Suppressor macrophage treated with lipopolysaccharide for 1 hour (primary cell): ENCODE data around the gene EPS8L1.
A peak's percentile ranks its signal among the peaks of the same experiment; 100 is the strongest.
"Not testable (repeated sequence)": the region's sequence is repeated elsewhere in the genome, so short reads cannot be mapped to it uniquely, and the experiment has no call there.

Experiments used
- DNase-seq, 3 donors: peaks; one replicate each; pipeline ENCODE4 v3.0.0-alpha.2; 2020 to 2022

Gene EPS8L1

DNA sequence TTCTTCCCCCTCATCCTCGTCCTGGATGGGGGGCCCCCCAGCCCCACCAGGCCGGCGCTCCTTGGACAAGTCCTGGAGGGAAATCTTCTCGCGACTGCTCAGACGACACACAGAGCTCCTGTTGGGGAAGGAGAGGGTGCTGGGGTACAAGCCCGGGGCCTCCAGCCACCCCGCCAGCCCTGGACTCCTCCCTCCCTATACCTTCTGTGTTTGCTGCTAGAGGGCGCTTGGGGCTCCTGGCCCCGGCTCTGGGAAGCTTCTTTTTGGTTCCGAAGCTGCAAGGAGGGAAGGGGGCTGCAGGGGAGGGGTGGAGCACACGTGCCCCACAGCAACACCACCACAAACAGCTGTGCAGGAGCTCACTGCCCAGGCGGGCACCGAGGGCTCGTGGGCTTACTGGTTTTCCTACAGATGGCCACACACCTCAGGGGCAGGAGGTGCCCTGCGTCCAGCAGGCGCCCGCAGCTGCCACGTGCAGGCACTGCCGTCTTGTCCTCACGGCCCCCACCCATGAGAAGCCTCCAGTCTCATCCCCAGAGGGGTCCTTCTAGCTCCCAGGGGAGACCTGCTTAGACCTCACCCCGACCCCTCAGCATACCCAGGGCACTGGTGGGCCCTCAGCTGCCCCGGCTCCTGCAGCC, 20.5 kb downstream of the EPS8L1 start:
- no peak for DNase-seq

DNA sequence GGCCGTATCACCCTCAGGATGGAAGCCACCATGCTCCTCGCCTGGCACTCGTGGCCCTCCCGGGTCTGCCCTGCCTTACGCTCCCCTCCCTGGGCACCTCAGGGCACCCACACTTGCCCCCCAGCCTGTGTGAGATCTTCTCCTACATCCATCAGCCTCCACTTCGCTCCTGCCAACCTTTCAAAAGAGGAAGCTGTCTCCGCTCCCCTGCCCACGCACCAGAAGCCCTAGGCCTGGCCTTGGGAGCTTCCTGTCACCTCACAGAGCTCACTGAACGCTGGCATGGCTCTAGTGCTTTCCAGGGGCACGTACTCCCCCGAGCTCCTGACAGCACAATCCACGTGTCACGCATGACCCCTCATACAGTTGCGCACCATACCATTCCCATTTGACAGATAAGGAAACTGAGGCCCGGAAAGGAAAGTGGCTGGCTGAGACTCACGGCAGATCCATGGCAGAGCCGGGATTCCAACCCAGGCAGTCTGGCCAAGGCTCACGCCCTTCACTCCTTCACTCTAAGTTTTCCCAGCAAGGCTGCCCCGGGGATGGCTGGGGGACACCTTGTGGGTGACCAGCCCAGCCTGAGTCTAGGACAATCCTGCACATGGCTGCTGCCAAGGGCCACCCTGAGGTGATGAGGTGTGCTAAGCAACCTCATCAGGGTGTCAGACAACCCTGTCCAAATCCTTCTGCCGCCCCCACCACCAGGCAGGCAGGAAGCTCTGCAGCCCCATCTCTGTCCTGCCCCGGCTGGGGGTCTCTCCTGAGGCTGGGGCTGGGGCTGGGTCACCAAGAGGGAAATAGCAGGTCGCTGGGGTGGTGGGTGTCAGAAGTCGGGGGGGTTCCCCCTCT, 22.4 kb downstream of the EPS8L1 start:
- DNase-seq = peak; percentile 84 to 92 (median 88)

DNA sequence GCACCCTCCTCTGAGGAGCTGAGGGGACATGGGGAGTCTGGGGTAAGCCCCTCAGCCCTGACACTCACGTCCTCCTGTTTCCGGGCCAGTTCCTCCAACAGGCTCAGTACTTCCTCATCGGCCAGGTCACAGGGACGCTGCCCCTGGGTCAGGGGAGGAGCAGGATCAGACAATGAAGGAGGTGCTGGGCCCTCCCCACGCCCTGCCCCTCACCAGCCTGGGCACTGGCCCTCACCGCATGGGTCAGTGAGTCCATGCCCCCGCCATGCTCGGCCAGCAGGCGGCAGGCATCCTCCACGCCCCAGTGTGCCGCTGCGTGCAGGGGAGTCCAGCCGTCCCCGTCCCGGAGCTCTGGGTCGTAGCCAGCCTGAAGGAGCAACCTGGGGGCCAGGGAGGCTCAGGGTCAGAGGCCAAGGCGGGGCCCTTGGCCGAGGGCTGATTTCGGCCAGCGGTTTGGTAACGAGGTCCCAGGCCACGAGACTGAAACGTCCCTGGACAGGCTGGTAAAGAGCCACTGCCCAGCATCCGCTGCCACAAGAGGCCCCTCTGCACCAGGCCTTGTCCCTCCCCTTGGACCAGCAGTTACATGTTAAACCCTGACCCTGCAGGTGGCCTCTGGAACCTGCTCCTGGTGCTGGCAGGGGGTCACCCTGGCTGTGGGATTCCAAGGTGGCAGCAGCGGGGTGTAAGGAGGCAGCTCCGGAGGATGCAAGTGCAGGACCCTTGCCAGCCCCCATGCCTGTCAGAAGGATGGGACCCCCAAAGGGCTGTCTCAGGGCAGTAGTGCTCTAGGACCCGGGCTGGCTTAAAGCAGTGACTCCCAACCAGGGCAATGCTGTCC, 23.3 kb downstream of the EPS8L1 start:
- peak; percentile 57 to 70 (median 70) for DNase-seq

DNA sequence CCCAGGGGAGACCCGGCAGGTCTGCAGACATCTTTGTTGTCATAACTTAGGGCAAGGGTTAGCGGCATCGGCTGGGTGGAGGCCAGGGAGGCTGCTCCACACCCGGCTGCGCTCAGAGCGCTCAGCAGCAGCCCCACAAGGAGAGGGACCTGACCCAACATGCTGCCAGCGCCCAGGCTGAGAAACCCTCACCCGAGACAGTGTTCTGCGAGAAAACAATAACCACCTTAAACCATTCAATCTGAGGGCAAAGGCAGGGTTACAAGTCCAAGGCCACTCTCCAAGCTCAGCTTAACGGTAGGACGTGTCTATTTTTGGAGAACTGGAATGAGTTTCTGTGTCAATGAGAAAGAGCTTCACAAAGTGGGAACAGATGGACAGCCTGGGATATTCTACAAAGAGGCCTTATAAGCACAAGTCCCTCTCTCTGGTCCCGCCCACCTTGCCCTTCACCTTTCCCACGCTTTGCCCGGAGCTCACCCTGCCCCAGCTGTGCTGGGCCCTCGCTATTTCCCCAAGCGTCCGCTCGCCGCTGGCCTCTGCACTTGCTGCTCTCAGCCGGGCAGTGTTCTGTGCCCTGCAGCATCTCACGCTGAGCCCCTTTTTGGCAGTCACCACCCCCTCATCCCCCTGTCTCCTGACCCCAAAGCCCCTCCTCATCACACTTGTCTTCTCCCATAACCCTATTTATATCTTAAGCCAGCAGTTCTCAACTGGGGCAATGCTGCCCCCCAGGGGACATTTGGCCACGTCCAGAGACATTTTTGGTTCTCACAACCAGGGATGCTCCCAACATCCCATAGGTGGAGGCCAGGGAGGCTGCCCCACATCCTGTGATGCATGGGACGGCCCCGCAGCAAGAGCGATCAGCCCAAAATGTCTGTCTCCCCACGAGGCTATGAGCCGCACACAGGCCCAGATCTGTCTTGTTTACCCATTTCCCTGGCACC, 24.2 kb downstream of the EPS8L1 start:
- peak; percentile 29 to 47 (median 44) for DNase-seq

DNA sequence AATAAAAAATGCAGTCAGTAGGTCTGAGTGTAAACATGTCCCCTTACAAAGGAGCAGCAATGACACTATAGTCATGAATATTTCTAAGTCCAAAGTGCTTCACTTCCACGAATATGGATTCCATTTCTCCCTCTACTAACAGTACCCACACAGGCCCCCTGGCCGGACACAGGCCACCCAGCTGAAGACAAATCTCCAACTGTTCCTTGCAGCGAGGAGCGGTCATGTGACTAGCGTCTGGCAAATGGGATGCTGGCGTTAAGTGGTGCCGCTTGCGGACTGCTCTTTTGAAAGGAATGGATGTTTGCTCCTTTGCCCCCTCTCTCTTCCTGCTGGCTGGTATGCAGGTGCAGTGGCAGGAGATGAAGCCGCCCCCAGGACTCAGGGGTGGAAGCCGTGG, 25.6 kb downstream of the EPS8L1 start:
- DNase-seq = no peak

DNA sequence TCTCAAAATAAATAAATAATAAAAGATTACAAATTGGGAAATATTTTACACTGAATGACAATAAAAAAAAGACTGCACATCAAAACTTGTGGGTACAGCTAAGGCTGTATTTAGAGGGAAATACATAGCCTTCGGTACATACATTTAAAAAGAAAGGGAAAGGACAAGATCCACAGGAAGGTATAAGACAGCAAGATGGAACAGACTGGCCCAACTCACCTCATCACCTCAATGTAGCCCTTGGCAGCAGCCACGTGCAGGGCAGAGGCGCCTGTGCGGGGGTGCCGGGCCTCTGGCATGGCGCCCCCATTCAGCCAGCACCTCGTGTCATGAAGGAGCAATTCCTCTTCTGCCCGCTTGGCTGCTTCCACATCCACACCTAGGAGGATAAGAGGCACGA, 27.5 kb downstream of the EPS8L1 start:
- DNase-seq = no peak

DNA sequence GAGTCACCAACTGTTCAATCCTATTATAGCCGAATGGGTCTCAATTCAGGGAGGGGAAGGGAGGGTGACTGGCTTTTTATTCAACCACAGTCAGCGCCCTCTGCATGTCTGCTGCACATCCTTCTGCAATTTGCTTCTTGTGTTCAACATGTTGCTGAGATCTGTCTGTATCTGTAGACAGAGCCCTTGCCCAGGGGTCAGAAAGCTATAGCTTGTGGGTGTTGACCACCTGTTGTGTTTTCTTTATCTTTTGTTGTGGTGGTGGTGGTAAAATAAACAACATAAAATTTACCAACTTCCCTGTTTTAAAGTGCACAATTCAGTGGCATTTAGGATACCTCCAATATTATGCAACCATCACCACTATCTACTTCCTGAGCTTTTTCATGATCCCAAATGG, 29.6 kb downstream of the EPS8L1 start:
- no peak for DNase-seq

DNA sequence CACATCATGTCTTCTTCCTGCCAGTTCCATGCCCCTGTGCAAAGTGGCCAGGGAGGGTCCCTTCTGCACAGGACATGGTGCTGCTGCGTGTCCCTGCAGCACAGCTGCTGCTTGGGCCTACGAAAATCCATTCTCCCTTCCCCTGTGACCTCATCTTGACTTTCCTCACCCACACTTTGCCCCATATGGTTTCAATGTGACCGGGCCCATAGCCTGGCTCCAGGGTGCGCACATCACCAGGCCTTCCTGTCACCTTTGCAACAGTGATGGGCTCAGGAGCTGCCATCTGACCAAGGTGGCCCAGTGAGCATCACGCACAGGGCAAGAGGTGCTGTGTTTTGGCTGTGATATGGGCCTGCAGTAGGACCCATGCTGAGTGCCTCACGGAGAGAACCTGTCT, 30.9 kb downstream of the EPS8L1 start:
- DNase-seq = no peak

DNA sequence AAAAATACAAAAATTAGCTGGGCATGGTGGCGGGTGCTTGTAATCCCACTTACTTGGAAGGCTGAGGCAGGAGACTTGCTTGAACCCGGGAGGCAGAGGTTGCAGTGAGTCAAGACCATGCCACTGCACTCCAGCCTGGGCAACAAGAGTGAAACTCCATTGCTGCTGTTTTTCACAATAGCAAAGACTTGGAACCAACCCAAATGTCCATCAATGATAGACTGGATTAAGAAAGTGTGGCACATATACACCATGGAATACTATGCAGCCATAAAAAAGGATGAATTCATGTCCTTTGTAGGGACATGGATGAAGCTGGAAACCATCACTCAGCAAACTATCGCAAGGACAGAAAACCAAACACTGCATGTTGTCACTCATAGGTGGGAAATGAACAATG, 31.6 kb downstream of the EPS8L1 start:
- not testable (repeated sequence) for DNase-seq

DNA sequence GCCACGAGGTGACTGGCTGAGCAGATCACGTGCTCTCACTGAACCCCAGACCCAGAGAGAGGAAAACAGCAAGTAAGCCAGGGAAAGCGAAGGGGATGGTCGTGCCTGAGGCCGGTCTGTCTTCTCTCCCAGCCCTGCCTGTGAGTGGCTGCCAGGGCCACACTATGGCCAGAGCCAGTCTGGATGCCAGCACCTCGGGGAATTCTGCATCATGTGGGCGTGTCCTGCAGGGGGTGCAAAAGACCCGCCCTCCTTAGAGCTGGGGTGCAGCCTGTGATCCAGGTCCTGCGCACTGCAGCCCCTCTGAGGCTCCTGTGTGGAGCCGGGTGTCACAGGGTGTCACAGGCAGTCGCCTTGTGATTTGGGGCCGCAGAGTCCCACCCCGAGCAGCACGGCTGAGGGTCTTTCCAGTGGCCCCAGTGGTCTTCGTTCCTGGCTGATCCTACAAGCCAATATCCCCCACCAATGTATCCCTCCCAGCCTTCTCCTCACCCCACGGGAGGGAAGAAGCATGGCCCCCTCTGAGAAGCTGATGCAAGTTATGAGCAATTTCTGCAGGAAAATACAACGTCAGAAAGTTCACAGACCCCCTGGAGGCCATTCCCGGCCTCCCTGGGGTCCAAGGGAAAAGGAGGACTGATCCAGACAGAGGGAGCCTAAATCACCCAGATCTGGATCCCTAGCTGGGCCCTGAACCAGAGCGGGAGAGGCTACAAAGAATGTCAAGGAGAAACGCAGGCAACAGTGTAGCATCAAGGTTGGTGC, 34.0 kb downstream of the EPS8L1 start:
- DNase-seq = no peak

DNA sequence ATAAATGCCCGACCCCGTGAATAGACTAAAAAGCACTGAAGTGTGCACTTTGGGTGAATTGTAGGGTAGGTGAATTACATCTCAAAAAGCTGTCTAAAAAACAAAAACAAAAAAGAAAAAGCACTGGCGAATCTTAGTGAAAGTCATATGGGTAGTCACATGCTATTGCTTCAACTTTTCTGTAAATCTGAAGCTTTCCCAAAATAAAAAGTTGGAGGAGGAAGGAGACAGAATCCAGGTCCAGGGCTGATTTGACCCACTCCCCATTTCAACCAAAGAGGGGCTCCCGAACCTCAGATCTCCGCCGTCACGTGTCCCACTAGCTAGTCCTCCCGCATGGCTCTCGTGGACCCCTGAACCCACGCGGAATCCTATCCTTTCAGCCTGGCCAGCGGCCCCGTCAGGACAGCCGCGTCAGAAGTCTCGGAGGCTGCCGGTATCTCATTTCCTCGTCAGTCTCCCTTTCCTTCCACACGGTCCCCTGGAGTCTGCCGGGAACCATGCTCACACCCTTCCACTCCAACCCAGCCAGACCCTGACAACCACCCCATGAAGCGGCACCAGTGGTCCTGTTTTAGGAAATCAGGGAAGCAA, 35.7 kb downstream of the EPS8L1 start:
- no peak for DNase-seq

DNA sequence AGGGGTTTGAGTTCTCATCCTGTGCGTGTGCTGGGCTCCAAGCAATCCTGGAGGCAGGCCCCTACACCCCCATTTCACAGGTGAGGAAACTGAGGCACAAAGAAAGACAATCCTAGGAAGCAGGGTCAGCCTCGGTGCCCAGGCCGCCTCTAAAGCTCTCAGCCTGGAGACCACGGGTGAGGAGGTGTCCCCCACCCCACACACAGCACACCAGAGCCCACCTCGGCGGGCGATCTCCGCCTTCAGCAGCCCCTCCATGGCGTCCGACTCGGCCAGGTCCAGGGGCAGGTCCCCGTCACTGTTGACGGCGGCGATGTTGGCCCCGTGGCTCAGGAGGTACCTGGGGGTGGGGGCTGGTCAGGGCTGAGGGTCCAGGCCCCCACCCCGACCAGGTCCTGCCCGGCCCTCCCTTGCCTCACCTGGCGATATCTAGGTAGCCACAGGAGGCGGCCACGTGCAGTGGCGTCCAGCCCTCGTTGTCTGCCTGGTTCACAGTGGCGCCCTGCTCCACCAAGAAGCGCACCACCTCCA, 36.6 kb downstream of the EPS8L1 start:
- no peak for DNase-seq

DNA sequence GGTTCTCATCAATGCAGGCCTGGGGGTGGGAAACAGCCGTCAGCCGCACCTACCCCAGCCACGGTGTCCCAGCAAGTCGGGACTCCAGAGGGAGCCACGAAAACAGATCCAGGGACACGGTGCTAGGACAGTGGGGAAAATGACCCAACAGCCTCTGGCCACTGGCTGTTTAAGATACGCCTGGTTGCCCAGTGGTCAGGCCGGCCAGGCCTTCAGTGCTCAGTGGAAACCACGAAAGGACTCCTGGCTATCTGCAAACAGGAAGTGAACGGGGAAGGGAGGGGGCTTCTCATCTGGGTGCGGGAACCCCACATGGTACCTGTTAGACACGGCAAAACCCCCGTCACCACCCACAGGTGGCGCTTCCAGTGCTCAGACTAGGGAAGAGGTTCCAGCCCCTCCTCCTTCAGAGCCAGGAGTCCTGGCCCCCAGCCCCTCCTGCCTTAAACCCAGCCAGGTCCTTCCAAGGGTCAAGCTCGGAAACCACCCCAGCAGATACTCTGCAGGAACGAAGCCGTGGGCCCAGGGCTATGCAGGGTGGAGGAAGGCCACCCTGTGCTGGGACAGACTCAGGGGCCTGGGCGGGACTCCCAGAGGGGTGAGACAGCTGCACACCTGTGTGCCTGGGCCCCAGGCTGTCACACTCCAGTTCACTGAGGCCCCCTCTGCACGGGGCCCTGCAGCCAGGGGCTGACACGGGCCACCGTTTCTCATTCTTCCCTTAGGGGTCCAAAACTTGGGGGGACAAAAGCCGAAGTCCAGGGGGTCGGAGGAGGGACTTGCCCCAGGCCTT, 37.3 kb downstream of the EPS8L1 start:
- no peak for DNase-seq

DNA sequence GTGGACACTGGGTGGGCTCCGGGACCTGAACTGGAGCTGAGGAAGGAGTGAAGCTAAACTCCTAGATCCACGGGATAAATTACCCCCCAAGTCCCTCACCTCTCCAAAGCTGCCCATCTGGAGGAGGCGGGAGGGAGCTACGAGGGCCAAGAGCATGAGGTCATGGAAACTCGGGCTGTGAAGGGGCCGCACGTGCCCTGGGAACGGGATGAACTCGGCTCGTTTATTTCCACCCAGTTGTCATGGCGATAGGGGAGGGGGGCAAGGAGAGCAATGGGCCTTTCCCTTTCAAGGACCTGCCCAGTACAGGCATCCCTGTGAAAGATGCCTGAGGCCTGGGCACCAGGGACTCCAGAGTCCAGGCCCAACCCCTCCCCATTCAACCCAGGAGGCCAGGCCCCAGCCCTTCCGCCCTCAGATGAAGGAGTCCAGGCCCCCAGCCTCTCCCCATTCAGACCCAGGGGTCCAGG, 37.9 kb downstream of the EPS8L1 start:
- DNase-seq = no peak

DNA sequence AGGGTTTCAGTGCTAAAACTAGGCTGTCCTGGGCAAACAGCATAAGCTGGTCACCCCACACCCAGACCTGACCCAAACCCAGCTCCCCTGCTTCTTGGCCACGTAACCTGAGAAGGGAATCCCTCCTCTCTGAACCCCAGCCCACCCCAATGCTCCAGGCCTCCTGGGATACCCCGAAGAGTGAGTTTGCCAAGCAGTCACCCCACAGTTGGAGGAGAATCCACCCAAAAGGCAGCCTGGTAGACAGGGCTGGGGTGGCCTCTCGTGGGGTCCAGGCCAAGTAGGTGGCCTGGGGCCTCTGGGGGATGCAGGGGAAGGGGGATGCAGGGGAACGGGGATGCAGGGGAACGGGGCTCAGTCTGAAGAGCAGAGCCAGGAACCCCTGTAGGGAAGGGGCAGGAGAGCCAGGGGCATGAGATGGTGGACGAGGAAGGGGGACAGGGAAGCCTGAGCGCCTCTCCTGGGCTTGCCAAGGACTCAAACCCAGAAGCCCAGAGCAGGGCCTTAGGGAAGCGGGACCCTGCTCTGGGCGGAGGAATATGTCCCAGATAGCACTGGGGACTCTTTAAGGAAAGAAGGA, 39.0 kb downstream of the EPS8L1 start:
- DNase-seq = no peak

DNA sequence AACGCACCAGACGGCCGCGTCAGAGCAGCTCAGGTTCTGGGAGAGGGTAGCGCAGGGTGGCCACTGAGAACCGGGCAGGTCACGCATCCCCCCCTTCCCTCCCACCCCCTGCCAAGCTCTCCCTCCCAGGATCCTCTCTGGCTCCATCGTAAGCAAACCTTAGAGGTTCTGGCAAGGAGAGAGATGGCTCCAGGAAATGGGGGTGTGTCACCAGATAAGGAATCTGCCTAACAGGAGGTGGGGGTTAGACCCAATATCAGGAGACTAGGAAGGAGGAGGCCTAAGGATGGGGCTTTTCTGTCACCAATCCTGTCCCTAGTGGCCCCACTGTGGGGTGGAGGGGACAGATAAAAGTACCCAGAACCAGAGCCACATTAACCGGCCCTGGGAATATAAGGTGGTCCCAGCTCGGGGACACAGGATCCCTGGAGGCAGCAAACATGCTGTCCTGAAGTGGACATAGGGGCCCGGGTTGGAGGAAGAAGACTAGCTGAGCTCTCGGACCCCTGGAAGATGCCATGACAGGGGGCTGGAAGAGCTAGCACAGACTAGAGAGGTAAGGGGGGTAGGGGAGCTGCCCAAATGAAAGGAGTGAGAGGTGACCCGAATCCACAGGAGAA, 39.9 kb downstream of the EPS8L1 start:
- DNase-seq = no peak

DNA sequence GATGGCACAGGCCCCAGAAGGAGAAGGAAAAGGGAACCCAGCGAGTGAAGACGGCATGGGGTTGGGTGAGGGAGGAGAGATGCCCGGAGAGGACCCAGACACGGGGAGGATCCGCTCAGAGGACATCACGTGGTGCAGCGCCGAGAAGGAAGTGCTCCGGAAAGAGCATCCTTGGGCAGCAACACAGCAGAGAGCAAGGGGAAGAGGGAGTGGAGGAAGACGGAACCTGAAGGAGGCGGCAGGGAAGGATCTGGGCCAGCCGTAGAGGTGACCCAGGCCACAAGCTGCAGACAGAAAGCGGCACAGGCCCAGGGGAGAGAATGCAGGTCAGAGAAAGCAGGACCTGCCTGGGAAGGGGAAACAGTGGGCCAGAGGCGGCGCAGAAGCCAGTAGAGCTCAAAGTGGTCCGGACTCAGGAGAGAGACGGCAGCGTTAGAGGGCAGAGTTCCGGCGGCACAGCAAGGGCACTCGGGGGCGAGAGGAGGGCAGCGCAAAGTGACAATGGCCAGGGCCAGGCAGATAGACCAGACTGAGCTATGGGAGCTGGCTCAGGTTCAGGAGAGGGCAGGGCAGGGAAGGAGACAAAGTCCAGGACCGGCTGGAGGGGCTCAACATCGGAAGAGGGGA, 40.7 kb downstream of the EPS8L1 start:
- DNase-seq = peak; percentile 72 to 81 (median 77)

DNA sequence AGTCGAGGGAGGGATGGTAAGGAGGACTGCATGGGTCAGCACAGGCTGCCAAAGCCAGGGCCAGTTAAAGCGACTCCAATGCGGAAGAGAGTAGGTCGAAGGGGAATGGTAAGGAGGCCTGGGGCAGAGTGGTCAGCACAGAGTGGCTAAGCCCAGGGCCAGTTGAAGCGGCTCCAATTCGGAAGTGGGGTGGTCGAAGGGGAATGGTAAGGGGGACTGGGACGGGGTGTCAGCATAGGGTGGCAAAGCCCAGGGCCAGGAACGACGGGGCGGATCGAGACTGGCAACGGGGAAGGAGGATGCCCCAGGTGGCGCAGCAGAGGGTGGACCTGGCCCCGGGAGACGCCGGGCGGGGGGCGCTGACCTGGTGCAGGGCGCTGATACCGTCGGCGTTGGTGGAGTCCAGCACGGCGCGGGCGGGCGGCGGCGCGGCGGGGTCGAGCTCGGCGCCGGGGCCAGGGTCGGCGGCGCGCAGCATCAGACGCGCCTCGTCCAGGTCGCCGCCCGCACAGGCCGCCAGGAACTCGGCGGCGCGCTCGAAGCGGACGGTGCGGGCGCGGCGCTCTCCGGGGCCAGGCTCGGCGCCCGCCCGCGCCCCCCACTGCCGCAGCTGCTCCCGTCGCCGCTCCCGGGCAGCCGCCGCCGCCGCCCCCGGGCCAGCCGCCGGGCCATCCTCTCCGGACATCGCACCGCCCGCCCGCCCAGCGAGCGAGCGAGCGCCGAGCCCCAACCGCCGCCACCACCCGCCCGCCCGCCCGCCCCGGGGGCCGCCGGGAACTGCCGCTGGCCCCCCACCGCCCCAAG, 41.4 kb downstream of the EPS8L1 start, which contains the start of gene PPP1R12C:
Gene PPP1R12C, minus strand, starts transcription at position 779 of the 804 bp plus-strand sequence. Its CDS starts 94 bp downstream, at position 685.
- peak in 1 of 3 donors; percentile 39 for DNase-seq
